Brain pericyte (primary cell): ENCODE results near the gene PPP3R1.
A peak's percentile ranks its signal among the peaks of the same experiment; 100 is the strongest.

Experiments used
- DNase-seq: peaks from one replicate; pipeline ENCODE4 v3.0.0-alpha.2; 2012; ENCODE audit warnings: low read depth, low spot score

PPP3R1 gene

DNA sequence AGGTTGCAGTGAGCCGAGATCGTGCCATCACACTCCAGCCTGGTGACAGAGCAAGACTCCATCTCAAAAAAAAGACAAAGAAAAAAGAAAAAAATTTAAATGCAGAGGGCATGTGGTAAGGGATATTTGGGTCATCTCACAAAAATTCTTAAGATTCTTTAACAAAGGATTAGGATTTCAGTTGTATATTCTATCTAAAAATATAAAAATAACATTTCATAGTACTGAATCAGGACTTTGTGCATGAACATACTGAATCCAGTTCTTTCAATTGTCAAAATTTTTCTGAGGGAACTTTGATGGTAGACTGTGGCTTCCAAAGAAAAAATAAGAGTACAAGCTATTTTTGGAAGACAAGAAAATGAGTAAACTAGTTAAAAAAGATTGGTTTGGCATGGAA is 6.5 kb upstream of the PPP3R1 start:
- DNase-seq: no peak

DNA sequence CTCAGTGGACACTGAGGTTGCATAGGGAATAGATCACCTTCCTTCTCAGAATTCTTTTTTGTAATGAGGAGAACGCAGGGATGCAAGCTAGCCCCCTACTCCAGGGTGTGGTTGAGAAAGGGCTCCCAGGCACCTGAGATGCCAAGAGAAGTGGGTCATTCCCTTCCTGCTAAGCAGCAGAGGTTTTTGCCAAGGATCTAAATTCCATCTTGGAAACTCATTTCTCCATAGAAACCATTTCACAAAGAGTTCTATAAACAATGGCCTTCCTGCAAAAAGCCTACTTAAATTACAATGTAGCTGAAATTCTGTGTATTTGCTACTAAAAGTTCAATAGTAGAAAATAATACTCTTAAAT is 3.7 kb upstream of the PPP3R1 start:
- no peak for DNase-seq

DNA sequence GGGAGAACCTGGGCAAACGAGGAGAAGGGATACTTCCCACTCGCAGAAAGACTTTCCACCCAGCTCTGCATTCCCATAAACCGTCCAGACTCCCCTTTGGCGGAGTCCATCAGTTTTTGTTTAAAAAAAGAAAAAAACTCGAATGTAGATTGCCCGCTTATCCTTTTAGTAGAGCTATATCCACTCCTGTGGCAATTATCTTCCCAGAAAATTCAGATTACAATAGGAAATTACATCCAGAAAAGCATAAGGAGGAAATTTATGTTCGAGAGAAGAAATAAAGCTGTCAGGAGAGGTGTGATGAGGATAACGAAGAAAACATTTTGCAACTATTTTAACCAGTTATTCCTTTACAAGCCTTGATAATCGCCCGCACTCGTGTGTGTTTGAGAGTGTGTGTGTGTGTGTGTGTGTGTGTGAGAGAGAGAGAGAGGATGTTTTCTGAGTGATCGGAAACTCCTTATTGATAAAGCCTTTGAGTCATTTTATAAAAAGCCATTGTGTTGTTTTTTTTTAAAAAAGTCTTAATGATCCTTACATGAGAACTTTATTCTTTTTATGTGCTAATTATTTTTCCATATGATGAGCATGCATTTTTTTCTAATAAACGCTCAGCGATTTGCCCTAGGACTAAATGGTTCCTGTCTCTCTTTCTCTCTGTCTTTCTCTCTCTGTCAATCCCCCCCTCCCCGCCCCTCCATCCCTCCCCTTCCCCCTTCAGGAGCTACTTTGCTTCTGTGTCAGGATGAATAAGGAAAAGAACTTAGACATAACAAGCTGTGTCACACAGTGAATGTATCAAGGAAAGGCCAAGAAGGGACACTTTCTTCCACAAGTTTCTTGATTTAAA is 1.1 kb upstream of the PPP3R1 start:
- DNase-seq: no peak

DNA sequence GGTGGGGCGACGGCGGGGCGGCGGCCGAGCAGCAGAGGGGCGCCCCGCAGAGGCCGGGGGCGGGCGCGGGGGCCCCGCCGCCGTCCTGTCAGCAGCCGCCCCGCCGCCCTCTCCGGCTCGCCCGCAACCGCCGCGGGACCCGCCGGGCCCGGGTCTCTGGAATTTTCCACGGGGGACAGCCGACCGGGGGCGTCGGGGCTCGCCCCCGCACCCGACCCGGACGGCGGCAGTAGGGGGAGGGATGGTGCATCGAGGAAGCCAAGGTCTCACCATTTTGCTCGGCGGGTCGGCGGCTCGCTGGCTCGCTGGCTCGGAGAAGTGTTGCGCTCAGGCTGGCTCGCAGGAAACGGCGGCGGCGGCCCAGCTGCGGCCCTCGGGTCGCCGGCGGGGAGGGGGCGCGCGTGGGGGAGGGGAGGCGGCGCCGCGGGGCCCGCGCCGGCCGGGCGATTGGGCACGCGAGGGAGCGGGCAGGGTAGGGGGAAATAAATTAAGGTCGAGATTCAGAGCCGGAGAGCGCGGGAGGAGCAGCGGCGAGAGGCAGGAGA is 405 bp downstream of the PPP3R1 start:
- no peak for DNase-seq

DNA sequence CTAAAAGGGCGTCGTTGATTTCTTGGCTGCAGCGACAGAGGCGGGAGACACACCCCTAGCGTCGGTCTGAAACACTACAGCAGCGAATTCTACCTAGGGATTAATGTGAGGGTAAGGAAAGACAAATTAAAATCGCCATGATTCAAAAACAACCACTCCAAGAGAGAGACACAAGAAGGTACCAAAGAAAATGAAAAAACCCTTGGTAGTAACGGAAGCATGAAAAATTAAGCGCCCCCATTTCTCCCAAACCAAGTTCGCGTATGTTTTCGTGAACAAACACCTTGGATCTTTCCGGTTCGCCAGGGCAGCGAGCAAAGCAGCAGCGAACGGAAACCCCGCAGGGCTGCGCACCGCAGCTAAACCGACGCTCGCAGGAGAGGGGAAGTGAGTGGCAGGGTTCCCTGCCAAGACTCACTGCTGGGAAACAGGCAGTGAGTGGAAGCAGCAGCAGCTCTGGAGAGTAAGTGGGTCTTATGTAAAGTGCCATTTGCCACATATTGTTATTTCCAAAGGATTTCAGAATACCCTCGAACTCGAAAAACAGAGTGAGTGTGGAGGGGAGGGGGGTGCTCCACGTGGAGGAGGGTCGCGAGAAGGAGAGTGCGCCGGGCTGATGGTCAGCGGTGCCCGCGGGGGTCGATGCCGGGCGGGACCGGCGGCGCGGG is 1.0 kb downstream of the PPP3R1 start:
- DNase-seq: peak; percentile 43

DNA sequence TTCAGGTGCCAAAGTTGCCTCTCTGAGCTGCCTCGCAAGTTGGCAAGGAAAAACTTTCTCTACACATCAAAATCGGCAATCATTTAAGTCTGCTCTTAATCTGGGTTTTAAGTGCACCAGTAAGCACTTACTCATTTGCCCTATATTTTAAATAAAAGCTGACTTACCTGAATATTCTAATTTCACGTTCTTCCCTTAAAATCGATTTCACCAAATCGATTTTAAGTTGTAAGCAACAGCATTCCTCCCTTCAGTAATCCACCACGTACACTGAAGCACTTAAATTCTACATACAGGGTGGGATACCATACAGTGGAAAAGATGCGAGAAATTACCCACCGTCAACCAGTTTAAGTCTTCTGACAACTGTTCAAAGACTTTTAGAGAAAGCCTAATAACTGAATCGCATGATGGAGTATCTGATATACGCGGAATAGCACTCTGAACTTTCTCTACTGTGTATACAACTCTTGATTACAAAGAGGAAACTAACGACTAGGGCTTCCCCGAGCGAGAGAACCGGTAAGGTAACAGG is 1.6 kb downstream of the PPP3R1 start:
- no peak for DNase-seq

DNA sequence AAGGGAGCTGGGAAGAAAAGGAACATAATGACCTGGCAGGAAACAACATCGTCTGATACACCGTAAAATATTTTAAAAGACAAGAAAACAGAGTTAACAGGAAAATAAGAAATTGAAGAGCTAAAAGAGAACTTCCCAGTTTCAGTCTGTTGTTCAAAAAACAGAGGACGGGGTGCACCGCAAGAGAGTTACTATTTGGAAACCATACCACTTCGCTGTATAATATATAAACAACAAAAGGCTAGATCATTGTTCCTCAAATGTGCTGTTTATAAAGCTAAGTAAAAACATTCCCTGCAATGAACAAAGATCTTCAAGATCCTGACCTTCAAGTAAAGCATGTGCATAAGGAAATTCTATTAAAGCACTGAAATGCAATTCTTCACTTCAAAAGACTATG is 2.1 kb downstream of the PPP3R1 start:
- DNase-seq: no peak

DNA sequence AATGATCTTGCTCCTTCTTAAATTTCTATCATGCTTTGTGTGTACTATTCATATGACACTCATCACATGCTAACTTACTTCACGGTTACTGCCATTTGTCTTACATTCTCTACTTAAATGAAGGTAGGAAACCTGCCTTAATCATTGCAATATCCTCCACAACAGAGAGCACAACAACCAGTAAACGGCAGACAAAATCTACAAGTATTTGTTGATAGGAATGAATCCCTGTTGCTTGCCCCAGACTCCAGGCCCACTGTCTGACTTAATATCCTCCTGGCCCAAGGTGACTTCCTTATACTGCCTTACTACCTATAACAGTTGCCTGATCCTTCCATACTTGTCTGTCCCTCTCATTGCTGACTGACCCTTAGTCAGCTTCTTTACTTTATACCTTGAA is 3.5 kb downstream of the PPP3R1 start:
- no peak for DNase-seq

DNA sequence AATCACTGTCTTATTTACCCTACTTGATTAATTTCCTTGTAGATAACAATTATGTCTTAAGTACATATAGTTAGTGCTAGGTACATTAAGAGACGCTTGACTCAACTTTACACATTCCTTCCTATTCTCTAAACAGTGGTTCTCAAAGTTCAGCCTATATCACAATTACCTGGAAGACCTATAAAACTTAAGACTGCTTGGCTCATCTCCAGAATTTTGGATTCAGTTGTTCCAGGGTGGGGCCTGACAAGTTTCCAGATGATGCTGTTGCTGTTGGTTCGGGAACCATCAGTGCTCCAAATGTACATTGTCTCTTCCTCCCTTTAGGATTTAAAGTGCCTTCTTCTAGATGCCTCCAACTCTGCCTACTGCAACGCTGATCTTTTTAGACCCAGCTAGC is 4.0 kb downstream of the PPP3R1 start:
- no peak for DNase-seq

DNA sequence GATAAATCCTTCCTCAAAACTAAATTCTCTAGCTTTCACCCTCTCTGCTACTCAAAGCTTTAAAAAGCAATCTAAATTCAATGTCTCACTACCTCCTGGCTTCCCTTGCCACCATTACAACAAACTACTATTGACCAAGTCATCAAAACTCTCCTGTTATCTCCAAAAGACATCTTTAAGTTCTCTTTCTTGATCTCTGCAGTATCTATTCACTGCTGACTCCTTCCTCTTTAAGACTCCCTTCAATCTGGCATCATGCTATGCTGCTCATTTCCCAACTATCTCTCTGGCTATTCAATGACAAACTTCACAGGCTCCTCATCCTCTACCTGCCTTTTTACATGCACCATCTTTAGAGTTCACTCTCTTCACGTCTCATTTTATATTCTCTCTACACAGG is 5.9 kb downstream of the PPP3R1 start:
- no peak for DNase-seq

DNA sequence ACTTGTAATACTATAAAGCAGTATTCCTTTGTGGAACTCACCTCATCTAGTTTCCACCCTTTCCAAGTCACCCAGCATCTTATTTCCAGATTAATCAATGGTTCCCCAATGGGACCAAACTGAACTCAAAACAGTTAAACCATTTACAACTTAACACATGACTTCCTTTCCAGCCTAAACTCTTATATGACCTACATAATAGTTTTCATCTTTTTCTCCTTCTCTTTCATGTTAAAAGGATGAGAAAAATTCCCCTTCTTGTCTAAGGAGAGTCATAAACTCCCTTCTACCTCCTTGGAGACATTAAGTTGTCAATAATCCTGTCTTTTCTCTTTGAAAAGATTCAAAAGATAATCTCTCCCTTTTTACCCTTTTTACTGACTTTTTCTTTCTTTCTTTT is 6.7 kb downstream of the PPP3R1 start:
- no peak for DNase-seq

DNA sequence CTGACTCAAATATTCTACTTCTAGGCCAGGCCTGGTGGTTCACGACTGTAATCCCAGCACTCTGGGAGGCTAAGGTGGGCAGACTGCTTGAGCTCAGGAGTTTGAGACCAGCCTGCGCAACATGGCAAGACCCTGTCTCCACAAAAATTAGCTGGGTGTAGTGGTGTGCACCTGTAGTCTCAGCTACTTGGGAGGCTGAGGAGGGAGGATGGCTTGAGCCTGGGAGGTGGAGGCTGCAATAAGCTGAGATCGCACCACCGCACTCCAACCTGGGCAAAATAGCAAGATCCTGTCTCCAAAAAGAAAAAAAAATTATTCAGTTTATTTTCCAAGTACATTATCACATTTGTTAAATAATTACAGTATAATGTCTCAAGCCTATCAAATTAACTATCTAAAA is 7.3 kb downstream of the PPP3R1 start:
- no peak for DNase-seq

DNA sequence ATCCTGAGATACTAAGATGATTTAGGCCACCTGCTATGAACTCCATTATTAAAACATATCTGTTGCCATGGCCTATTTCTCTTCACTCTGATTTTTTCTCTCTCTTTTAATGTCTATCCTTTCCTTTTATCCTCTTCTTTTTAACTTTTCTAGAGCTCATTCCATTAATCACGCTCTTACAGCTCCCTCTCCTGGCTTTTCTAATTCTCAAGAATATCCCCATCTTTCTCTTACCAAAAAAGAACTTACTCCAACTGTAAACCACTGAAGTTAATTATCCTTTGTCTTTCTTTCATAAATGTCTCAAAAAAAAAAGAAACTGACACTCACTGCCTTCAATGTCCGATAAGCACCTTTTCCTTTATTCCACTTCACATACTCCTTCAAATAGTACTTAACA is 7.9 kb downstream of the PPP3R1 start:
- DNase-seq: no peak

DNA sequence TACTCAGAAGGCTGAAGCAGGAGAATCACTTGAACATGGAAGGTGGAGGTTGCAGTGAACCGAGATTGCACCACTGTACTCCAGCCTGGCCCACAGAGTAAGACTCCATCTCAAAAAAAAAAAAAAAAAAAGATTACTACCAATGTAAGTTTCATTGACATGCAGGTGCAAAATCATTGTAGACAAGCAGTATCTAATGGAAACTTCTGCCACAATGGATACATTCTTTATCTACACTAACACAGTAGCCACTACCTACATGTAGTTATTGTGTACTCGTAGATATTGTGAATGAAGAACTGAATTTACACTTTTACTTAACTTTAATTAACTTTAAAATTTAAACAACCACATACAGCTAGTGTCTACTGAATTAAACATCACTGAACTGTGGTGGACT is 10.6 kb downstream of the PPP3R1 start:
- DNase-seq: no peak

DNA sequence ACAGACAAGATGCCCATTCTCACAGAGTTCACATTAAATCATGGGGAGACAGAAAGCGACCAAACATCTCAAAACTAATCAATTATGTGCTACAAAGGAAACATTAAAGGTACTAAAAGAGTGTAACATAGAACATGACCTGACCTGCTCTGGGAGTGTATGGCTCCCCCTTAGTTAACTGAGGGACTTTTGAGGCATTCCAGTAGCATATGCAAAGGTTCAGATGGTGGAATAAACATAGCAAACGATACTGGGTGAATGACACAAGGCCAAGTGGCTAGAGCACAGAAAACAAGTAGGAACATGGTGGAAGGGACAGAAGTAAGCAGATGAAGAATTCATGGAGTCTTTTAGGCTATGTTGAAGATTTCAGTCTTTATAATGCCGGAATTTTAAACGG is 11.9 kb downstream of the PPP3R1 start:
- DNase-seq: no peak

DNA sequence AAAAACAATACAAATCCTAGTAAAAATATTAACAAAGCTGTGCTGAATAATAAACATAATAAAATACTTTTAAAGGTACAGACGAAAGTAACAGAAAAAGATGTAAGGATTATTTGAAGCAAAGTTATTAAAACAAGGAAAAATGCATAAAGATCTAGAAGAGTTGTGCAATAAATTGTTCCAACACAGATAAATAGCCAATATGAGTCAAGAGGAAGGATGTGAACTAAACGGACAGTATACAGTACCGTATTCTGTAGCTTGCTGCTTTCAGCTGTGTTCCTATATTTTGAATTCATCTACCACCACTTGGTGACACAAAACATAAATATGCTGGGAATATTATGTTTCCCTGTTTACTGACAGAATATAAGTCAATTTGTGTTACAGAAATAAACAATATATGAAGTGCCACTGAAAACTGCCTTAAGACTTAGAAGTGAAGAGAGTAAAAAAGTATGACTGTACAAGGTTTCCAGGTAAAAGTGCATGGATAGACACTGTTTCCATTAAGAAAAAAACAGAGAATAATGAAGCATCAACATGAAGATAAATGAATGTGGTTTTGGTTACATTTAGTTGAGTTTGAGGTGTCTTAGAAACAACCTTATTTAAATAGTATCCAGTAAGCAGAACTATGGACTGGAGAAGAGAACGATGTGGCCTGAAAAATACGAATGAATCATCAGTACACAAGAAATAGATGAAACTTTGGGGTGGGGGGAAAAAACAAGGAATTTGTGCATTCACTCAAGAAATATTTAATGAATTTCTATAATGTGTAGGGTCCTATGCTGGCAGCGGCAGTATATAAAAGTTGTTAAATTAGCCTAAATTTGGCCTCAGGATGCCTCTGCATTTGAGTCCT is 13.1 kb downstream of the PPP3R1 start:
- no peak for DNase-seq

DNA sequence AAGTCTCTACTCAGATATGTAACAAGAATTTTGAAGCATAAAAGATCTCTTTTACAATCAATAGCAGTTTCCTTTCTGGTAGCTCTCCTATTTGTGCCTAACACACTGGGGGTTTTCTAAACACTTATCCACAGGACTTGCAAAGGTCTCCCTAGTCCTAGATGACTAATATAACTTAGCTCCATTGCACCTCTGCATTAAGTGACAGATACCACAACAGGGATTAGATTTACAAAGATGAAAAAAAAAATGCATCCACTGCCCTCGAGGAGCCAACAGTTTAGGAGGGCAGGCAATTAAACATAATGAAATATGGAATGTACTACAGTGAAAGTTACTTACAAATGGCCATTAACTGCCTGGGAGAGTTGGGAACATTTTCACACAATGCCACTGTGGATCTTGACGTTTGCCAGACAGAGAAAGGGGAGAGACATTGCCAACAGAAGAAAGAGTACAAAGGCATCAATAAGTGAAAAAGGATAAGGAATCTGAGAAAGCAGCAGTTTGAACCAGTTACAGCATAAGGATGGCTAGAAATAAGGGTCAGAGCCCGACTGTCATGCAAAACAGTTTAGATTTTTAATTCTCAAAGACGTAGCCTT is 14.3 kb downstream of the PPP3R1 start:
- no peak for DNase-seq

DNA sequence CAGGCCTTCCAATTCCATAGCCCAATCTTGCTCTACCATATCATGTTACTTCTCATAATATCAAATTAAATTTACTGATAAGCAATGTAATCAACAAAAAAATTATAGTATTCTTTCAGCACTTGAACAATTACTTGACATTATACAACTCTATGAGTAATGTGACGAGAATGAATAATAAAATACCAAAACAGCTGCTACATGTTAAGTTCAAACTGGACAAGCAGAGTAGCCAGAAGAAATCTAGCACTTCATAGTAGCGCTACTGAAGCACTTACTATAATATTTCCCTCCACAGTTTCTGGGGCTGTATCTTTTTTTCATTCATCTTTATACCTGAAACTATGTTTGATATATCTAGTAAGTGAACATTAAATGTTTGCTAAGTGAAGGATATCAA is 14.9 kb downstream of the PPP3R1 start:
- no peak for DNase-seq

DNA sequence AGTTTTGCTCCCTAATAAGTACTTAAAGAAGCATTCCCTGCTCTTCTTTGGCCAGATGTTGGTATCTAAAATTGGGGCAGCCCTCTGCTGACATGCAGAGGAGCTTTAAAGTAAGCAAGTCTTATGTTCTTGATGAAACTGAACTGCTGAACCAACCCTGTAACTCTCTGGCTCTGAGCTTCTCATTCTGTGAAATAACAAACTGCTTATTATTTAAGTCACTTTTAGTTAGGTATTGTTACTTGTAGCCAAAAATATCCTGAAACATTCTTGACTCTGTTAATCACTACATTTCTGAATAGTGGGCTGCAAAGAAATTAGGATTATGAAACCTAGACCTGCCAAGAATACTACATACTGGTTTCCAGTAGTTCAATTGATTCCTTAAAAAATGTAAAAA is 15.5 kb downstream of the PPP3R1 start:
- DNase-seq: no peak

DNA sequence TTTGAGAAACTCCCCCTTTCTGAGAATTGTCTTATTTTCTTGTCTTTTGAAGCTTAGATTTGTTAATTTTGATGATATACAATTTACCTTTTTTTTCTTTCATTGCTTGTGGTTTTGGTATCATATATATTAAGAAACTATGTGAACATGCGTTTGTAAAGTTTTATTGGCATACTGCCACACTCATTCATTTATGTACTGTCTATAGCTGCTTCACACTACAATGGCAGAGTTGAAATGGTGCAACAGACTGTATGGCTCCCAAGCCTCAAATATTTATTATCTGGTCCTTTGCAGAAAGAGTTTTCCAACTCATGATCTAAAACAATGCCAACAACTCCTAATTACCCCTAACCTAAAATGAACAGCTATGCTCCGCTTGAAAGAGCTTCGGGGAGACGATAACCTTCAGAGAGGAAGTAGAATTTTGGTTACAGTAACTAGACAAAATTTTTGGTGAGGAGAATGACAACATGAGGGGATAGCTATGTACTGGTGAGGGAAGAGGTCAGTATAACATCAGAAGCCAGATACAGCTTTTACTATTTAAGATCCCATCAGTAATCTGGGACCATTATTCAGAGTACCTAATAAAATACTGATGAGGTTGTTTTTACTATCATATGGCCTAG is 16.1 kb downstream of the PPP3R1 start:
- DNase-seq: no peak

DNA sequence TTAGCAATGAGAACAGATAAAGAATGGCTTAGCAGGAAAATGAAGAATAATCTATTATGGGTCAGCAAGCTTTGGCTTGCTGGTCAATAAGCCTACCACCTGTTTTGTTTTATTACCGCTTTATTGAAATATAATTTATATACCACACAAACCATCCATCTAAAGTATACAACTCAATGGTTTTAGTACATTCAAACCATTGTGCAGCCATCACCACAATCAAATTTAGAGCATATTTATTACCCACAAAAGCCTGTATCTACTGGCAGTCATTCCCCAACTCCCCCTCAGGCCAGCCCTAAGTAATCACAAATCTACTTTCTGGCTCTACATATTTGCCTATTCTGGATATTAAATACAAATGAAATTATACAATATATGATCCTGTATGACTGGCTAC is 17.2 kb downstream of the PPP3R1 start:
- DNase-seq: no peak
